Stimulated activated CD8-positive, alpha-beta memory T cell treated with anti-CD3 and anti-CD28 coated beads, Interleukin-12 subunit alpha, Interleukin-12 subunit beta, amount 100 ng/mL, for 4 hours (primary cell): ENCODE results near the gene TBC1D24.

ENCODE experiments used
- DNase-seq: peaks from one replicate; pipeline ENCODE4 v3.0.0-alpha.2; 2020; ENCODE audit warnings: low read depth

The TBC1D24 gene

GRCh38 chr16:2517954-2518605 lies 43.2 kb downstream of the TBC1D24 start:
- DNase-seq, result no peak

- no peak for DNase-seq
Observed at GRCh38 chr16:2518823-2519710, 44.1 kb downstream of the TBC1D24 start.

GRCh38 chr16:2519711-2520080 lies 44.8 kb downstream of the TBC1D24 start:
- DNase-seq, result no peak

- DNase-seq, result peak; percentile 78
Observed at GRCh38 chr16:2520097-2520783, 45.3 kb downstream of the TBC1D24 start, which contains the start of gene AMDHD2. Gene AMDHD2 (plus strand): TSS chr16:2520371. CDS start chr16:2520459, 88 bp downstream.

GRCh38 chr16:2520784-2521531 lies 46.0 kb downstream of the TBC1D24 start:
- no peak for DNase-seq

- no peak for DNase-seq
Observed at GRCh38 chr16:2523801-2524231, 48.9 kb downstream of the TBC1D24 start.

GRCh38 chr16:2524339-2524938 lies 49.5 kb downstream of the TBC1D24 start:
- DNase-seq, result no peak

GRCh38 chr16:2526135-2526534 lies 51.2 kb downstream of the TBC1D24 start:
- DNase-seq, result no peak

- no peak for DNase-seq
Observed at GRCh38 chr16:2527071-2527783, 52.3 kb downstream of the TBC1D24 start.

- DNase-seq, result no peak
Observed at GRCh38 chr16:2527784-2528100, 52.8 kb downstream of the TBC1D24 start.

GRCh38 chr16:2528161-2529060 lies 53.5 kb downstream of the TBC1D24 start:
- no peak for DNase-seq

- no peak for DNase-seq
Observed at GRCh38 chr16:2529061-2529931, 54.4 kb downstream of the TBC1D24 start.

GRCh38 chr16:2529961-2530628 lies 55.2 kb downstream of the TBC1D24 start:
- DNase-seq, result no peak

- no peak for DNase-seq
Observed at GRCh38 chr16:2530629-2531318, 55.8 kb downstream of the TBC1D24 start.

- no peak for DNase-seq
Observed at GRCh38 chr16:2531371-2531695, 56.4 kb downstream of the TBC1D24 start, which contains the start of gene CEMP1. Gene CEMP1 (minus strand): TSS chr16:2531408. CDS start chr16:2531073, 335 bp downstream.

- DNase-seq, result peak; percentile 96
Observed at GRCh38 chr16:2531696-2532493, 57.0 kb downstream of the TBC1D24 start.
